Liver (tissue), 3 donors: Measurements from ENCODE around the gene CTU2.

ENCODE experiments used
- ATF3 ChIP-seq: IDR thresholded peaks from 2 replicates; pipeline ENCODE4 v1.6.1; 2016; ENCODE audit warnings: antibody characterized with exemption
- CTCF ChIP-seq: fragments of 150-350 bp; IDR thresholded peaks from 2 replicates; pipeline ENCODE4 v1.5.1; 2017; ENCODE audit warnings: improper control_type of control experiment, low read depth, low read length; ENCODE audit not compliant: missing input control
- GABPA ChIP-seq, 2 donors: IDR thresholded peaks in 1 of 2; conservative IDR thresholded peaks in 1 of 2; 2 replicates each; pipeline ENCODE4 v1.6.1; 2016; ENCODE audit warnings: antibody characterized with exemption in 2 of 2, mild to moderate bottlenecking in 1 of 2, moderate library complexity in 1 of 2
- HNF4A ChIP-seq, 2 donors: conservative IDR thresholded peaks; 2 replicates each; pipeline ENCODE4 v1.6.1; 2016; ENCODE audit warnings: antibody characterized with exemption in 2 of 2, mild to moderate bottlenecking in 2 of 2
- MAX ChIP-seq: IDR thresholded peaks from 2 replicates; pipeline ENCODE4 v1.6.1; 2016; ENCODE audit warnings: antibody characterized with exemption
- RAD21 ChIP-seq, 2 donors: IDR thresholded peaks; 2 replicates each; pipeline ENCODE4 v1.6.1; 2016; ENCODE audit warnings: antibody characterized with exemption in 2 of 2, mild to moderate bottlenecking in 2 of 2
- REST ChIP-seq: IDR thresholded peaks from 2 replicates; pipeline ENCODE4 v1.6.1; 2016; ENCODE audit warnings: antibody characterized with exemption, mild to moderate bottlenecking
- SP1 ChIP-seq: IDR thresholded peaks from 2 replicates; pipeline ENCODE4 v1.6.1; 2018; ENCODE audit warnings: antibody characterized with exemption, mild to moderate bottlenecking
- YY1 ChIP-seq: IDR thresholded peaks from 2 replicates; pipeline ENCODE4 v1.6.1; 2016; ENCODE audit warnings: antibody characterized with exemption, mild to moderate bottlenecking
- ZBTB33 ChIP-seq: IDR thresholded peaks from 2 replicates; pipeline ENCODE4 v1.6.1; 2016; ENCODE audit warnings: antibody characterized with exemption
- donor health status: healthy.
- donor health status: healthy.

GRCh38 chr16:88712362-88712979 lies 6.2 kb downstream of the CTU2 start:
- no peak for TF ChIP-seq CTCF
- TF ChIP-seq RAD21 (IDR thresholded peaks at IDR 0.05): no peak
- no peak for TF ChIP-seq ZBTB33
- TF ChIP-seq MAX: no peak
- TF ChIP-seq ATF3: no peak
- TF ChIP-seq GABPA (IDR thresholded peaks at IDR 0.05 in 1 of 2, conservative IDR thresholded peaks at IDR 0.05 in 1 of 2): no peak
- no peak for TF ChIP-seq YY1
- TF ChIP-seq REST: no peak
- no peak for TF ChIP-seq HNF4A (conservative IDR thresholded peaks at IDR 0.05)
- TF ChIP-seq SP1: no peak
